HG02938 (cell line): ENCODE measurements around the gene CABLES2.

ENCODE experiments used
- ATAC-seq: cut with Tn5 transposase; IDR thresholded peaks from one replicate; pipeline ENCODE4 v1.9.1; 2021; ENCODE audit warnings: mild to moderate bottlenecking, moderate library complexity; ENCODE audit not compliant: unreplicated experiment

The CABLES2 gene

DNA sequence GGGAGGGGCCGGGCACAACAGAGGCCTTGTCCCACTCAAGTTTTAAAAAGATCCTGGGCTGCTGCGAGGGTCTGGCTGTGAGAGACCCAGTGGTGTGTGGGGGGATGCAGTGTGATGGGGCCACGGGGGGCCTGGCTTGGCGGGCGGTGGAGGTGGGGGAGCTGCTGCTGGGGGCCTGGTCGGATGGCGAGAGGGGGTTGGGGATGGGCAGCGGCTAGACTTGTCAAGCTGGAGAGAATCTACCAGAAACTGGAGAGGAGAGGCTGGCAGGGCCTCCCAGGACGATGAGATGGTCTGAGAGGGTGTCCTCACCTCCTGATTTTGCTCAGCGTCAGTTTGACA lies 15.0 kb downstream of the CABLES2 start:
- no peak for ATAC-seq

DNA sequence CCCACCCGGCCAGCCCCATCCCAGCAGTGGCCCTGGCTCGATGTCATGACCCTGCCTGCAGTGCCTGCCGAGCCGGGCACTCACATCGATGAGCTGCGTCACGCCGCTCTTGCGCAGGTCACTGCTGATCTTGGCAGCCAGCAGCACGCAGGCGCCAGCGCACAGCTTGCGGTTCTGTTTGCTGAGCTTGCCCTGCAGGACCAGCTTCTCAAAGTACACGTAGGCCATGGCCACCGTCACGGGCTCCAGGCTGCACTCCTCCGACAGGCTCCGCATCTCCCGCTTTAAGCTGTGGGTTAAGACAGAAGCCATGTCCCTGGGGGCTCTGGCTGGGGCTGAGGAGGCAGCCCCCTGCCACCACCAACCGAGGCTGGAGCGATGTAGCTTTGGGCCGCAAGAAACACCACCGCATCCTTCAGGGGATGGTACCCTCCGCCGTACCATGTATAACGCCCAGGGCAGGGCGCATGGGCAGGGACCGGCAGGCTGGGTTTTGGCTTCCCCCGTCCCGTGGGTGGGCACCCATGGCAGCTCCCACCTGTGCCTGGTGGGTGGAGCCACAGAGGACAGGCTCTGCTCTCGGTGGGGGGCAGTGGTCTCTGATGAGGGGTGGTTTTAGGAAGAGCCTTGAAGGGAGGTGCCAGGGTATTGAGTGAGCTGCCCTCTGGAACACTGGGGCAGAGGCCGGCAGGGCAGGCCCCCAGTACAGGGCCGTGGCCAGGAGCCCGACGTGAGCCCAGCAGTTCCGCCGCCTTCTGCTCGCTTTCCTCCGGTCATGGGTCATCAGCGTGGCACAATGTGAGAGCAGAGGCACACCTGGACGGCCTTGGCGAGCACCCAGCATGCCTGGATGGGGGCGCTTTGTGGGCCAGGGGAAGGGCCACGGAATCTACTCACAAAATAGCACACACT lies 15.7 kb downstream of the CABLES2 start:
- no peak for ATAC-seq

DNA sequence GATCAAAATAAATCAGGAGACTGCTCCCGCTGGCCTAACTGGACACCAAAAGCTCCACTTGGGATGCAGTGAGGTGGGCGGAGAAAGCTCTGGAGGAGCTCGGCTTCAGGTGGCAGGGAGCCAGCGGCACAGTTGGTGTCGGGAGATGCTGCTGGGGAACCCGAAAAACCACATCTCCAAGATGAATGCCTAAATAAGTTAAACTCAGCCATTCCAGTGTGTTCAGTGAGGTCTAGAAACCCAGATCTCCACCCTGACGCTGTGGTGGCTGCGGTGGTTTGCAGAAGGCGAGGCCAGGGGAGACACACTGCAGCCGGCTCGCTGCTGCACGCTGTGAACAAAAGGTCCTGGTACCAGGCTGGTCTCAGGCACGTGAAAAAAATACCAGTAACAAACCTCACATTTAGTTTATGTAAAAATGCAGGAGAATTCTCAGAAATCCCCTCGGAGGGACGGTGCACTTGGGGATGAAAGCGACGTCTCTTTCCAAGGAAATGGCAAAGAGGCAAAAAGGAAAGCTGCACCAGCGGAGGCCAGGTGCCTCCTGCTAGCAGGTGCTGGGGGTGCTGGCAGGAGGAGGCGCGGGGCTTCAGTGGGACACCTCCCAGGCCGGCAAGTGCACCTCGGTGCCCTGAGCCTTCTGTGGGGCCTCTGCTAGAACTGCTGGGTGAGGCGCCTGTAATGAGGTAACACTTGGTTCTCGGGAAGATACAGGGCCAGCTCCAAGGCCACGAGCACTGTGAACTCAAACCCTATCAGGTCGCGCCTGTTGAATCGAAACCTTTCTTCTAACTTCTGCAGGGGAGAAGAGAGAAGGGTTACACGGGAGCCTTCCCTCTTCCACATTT lies 16.5 kb downstream of the CABLES2 start:
- no peak for ATAC-seq

DNA sequence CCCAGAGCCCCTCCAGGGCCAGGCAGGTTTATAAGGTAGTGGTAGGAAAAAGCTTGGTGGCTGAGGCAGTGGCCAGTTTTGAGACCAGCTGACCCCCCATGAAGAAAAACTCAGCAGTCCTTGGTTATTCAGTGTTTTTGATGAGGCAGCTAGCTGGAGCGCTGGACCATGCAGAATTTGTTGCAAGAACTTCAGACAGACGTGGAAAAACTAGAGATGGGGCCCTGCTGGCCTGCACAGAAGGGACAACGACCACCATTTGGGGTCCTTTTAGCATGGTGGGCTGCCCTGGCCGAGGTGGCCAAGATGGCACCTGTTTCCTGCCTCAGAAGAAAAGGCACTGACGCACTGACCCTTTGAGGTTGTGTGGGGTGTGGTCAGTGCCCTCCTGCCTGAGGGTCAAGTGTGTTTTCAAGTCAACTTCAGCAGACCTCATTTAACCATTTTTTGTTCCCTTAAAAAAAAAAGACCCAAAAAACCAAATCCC lies 17.4 kb downstream of the CABLES2 start:
- no peak for ATAC-seq

DNA sequence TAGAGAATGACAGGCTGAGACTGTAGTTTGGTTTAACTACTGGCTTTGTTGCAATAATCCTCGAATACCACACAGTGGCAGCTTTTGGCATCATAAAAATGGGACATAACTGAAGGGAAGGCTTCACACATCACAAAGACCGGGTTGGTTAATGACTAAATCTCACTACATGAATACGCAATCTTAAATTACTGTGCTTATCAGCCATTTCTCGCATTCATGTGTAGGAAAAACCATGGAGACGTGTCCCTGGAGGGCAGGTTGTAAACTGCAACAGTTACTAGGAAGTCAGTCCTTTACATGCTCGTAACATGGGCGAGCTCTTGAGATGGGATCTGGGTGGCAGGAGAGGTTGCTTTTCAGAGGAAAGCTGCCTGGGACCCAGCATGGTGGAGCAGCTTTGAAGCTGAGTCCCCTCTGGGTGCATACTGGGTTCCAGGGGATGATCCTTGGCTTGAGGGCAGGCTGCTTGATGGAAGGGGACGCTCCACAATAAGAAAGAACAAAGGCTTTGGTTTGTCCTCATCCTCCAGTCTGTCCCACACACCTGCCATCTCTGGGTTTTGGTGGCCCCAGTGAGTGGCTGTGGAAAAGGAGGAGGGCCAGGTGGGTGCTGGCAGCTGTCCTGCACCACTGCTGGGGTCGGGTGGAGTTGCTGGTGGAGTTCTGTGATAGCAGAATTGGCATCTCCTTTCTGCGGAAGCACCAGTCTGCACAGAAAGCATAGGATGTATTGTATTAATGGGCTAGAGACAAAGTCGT lies 18.1 kb downstream of the CABLES2 start:
- no peak for ATAC-seq

DNA sequence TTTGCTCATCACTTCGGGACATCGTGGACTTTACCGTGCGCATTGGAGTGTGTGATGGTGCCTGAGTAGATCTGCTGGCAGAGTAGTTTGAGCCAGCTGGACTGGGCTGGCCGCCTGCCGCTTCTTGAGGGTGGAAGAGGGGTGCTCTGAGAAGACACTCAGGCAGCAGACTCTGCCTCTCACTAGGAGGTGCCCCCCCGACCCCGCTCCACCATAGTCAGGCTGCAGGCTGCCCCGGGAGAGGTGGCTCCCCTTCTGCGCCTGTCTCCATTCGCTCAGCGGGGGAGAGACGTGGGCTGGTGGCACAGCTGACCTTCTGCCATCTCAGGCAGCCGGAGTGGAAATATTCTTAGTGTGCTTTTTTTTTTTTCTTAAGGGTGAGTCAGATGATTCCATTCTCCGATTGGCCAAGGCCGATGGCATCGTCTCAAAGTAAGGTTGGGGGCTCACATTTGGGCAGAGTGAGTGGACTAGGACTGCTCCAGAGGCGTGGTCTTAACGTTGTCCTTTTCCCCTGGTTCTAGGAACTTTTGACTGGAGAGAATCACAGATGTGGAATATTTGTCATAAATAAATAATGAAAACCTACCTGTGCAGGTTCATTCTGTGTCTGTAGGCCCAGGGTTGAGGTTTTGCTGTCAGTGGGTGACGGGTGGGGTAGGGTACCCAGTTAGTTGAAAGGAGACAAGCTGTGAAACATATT lies 19.0 kb downstream of the CABLES2 start:
- ATAC-seq = no peak

DNA sequence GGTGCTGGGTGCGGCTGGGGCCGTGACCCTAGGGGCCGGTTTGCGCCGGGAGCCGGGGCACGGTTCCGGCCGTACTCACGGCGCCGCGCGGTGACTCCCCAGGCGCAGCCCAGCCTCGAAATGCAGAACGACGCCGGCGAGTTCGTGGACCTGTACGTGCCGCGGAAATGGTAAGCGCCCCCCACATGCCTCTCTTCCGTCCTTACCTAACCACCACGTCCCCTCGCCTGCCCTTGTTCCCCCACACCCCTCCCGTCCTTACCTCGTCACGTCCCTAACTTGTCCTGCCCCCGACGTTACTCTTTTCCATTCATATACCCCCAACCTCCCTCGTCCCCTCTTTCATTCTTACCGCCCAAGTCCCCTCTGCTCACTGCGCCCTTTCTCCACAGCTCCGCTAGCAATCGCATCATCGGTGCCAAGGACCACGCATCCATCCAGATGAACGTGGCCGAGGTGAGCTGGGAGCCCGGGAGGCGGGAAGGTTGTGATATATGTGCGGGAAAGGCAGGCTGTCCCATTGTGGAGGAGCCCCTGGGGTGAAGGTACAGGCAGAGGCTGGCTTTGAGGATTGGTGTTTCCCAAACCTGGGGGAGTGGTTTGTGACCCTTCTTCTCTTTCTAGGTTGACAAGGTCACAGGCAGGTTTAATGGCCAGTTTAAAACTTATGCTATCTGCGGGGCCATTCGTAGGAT lies 19.7 kb downstream of the CABLES2 start:
- no peak for ATAC-seq

DNA sequence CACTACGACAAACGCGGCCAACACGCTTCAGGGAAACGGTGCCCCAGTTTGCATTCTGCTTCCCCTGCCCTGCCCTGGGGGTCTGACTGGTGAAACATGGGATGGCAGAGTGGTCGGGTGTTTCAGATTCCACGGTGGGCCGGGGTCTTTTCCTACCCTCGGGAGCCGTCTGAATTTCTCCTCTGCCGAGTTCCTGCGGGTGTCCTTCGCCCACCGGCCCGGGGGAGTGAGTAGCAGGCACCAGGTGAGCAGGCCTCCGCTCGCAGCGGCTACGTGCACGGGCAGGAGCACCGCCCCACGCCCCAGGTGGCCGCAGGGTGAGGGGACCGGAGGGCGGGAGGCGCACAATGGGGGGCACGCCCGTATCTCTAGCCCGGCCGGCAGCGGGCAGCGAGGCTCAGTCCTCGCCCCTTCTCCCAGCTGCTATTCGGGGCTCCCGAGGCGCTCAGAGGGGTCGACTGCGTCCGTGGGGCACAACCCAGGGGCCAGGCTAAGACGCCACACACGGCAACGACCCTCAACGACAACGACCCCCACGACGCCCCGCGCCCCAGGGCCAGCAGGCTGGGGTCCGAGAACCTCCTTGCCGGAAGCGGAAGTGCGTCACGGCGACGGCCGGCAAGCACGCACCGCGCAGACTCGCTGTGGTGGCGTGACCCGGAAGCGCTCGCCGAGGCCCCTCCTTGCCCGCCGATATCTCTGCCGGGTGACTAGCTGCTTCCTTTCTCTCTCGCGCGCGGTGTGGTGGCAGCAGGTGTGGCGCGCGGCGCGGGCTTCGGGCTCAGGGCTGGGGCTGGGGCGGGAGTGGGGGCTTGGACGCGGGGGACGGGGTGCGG lies 20.5 kb downstream of the CABLES2 start, which contains the start of gene RPS21:
Gene RPS21 (plus strand): TSS at position 721 of the 836 bp plus-strand sequence. CDS start 236 bp downstream, outside the sequence.
- ATAC-seq = peak; percentile 81

DNA sequence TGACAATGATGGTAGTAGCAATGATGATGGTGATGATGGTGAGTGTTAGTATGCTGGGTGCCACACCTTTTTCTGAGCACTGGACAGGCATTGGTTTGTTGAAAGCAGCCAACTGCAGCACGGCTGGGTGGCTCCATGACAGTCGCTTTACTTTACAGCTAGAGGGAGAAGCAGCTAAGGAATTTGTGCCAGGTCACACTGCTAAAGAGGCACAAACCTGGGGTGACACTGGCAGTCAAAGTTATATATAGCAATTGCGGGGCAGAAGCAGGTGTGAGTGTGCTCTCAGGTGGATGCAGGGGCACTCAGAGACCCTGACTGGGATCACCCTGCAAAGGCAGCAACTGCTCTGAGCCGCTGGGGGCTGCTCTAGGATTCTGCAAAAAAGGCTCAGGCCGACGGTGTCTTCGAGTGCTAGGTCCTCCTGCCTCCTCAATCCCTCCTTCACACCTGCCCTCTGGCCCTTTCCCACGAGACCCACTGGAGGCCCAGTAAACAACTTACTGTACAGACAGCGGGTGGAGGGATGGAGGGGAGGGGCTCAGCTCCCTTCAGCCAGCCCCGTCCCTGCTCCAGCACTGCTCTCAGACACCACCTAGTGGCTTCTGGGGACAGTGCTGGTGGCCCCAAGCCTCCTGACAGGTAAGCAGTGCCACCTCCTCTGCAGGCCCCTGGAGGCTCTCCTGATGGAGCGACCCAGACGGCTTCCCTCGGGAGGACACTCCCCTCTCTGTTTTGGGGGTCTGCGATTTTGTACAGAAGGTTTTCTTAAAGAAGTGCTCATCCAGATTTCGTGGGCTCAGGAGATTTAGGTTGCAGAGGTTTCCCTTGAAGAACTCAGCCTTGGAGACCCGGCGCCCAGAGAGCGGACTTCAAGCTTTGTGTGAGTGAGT lies 24.5 kb downstream of the CABLES2 start:
- ATAC-seq = peak; percentile 55

DNA sequence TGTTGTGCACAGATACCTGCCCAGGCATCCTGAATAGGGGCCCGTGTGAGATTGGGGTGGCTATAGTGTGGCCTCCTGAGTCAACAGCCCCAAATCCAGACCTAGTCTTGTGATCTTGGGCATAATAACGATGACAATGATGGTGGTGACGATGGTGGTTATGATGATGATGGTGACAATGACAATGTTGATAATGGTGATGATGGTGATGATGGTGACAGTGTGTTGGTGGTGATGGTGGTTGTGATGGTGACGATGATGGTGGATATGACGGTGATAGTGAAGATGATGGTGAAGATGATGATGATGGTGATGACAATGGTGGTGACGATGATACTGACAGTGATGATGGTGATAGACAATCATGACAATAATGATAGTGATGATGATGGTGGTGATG lies 25.2 kb downstream of the CABLES2 start:
- ATAC-seq = no peak

DNA sequence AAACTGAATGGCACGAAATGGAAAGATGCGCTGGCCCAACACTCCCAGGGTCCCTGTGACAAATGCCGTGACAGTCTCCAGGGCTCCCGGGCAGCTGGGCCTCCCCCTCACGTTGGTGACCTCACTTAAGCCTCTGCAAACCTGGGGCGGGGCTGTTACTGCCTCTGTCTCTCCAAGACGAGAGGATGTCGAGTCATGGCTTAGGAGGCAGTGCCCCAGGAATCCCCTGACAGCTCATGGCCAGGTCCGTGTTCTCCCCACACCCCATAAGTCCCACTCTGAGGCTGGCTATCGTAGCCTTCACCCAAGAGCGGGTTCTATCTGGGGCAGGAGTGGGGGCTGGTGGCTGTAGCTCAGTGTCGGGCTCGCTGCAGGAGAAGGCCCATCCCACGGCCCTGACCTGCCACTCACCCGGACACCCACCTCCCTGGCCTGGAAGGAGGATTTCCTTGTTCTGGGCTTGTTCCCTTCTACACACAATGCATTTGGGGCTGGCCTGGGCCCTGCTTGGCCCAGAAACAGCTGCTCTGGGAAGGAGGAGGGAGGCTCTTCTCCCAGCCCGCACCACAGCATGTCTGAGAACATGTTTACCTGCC lies 25.8 kb downstream of the CABLES2 start:
- no peak for ATAC-seq

DNA sequence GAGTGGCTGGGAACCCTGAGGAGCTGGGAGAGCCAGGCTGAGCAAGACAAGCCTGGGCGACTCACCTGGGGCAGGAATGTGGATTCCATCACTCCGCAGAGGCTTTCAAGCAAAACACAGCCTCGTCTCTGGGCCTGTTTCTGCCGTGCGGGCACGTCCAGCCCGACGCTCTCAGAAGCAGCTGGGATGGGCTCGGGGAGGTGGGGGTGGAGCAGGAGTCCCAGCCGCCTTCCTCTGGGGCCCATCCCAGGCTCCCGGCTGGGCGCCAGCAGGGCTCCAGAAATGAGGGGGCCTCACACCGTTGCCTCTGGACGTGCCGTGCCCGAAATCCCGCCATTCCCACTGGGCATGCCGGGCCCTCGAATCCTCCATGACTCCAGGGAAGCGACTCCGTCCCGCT lies 28.9 kb downstream of the CABLES2 start:
- ATAC-seq = no peak

DNA sequence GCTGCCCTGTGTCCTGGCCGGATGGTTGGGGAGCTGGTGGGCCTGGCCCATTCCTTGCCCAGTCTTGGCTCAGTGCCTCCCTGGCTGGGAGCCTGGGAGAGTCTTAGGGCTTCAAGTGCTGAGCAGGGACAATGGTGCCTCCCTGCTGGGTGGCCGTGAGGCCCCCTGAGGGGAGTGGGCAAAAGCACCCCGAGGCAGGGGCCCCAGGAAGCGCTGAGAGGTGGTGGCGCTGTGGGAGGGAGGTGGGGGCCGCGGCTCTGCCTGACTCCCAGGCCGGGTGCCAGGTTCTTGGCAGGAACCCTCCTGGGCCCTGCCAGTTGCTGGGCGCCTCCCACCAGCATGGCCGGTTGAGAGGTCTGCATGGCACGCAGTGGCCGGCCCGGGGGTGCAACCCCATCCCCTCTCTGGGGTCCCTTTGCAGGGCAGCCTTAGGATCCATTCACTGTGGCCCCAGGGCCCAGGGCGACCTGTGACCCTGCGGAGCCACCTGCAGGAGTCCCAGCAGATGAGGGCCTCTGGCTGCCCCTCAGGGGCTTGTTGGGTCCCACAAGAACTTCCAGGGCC lies 29.4 kb downstream of the CABLES2 start:
- no peak for ATAC-seq

DNA sequence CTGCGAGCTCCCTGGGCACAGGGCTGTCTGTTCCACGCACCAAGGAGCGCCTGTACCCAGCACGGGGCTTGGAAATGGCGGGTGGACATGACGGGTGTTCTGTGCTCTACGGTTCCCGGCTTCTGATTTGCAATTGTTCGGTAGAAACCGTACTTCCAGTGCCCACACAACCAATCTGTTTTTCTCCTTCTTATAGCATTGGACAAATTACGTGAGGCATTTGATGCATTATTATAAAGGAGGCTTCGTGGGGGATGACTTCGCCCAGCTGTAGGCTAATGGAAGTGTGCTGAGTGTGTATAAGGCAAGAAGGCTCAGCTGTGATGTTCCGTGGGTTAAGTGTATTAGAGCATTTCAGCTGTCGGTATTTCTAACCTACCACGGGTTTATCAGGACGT lies 30.0 kb downstream of the CABLES2 start:
- ATAC-seq = no peak

DNA sequence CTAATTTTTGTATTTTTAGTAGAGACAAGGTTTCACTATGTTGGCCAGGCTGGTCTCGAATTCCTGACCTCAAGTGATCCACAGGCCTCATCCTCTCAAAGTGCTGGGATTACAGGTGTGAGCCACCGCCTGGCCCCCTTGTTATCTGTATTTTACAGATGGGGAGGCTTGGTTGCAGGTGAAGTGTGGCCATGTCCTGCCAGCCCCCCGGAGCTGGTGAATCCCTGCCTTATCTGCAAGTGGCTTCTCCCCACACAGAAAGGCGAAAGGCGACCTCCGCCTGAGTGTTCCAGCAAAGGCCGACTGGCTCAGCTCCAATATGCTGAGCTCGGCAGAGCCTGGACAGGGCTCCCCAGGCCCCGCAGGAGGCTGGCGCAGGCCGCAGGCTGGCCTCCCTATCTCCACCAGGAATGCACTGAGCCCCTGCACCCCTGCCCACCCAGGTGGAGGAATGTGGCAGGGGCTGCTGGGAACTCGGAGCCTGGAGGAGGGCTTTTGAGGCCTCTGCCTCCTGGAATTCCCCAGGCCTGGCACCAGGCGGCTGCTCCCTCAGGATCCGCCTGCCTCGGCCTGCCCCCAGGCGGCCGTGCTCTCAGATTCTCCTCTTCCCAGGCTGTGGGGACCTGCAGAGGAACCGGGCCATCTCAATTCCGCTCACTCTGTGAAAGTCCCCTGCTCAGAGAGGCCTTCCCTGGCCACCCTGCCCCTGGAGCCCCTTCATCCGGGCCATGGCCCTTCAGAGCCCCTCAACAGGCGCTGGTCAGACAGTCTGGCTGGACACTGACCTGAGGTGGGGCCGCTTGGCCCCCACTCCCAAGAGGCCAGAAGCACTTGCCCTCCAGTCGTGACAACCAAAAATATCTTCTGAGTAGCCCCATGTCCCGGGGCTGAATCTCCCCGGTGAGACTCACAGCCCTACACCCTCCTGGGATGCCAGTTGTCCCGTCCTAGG lies 30.7 kb downstream of the CABLES2 start:
- ATAC-seq = no peak
